GM20000 (cell line): Measurements from ENCODE around the gene THOC7.

Experiments
- DNase-seq: peaks from one replicate; pipeline ENCODE4 v3.0.0; 2012; ENCODE audit warnings: low spot score
- CTCF ChIP-seq: IDR thresholded peaks from 2 replicates; pipeline ENCODE4 v1.5.1; 2012; ENCODE audit warnings: mild to moderate bottlenecking, control low read depth; ENCODE audit errors: extremely low read depth, missing control alignments

THOC7 gene

GRCh38 chr3:63895422-63896189, 32.0 kb upstream of the THOC7 start:
- no peak for TF ChIP-seq CTCF
- no peak for DNase-seq

- no peak for DNase-seq
- no peak for TF ChIP-seq CTCF
These were observed 29.3 kb upstream of the THOC7 start for GRCh38 chr3:63892773-63893352.

GRCh38 chr3:63891518-63891917, 27.9 kb upstream of the THOC7 start:
- DNase-seq: no peak
- no peak for TF ChIP-seq CTCF

GRCh38 chr3:63886858-63887257, 23.3 kb upstream of the THOC7 start:
- no peak for TF ChIP-seq CTCF
- no peak for DNase-seq

- no peak for DNase-seq
- TF ChIP-seq CTCF: no peak
These were observed 17.0 kb upstream of the THOC7 start for GRCh38 chr3:63880653-63881052.

GRCh38 chr3:63878394-63879060, 14.9 kb upstream of the THOC7 start:
- no peak for DNase-seq
- no peak for TF ChIP-seq CTCF

- TF ChIP-seq CTCF: no peak
- DNase-seq: no peak
These were observed 14.3 kb upstream of the THOC7 start for GRCh38 chr3:63877737-63878393.
